B cell (primary cell): ENCODE data around the gene AP4E1. TPM values are rescaled to one million over a fixed set of nuclear protein-coding genes. Genes with fewer than 3 reads are reported as not detected.
"Not testable (repeated sequence)": the region's sequence is repeated elsewhere in the genome, so short reads cannot be mapped to it uniquely, and the experiment has no call there.

ENCODE experiments used
- ATAC-seq: fragments of 200-7000 bp; cut with Tn5 transposase; one replicate; pipeline ENCODE4 v1.10.0; 2021; ENCODE audit warnings: low read depth, mild to moderate bottlenecking, moderate number of reproducible peaks, moderate library complexity
- CTCF ChIA-PET: fragments of 350-600 bp; sonication (Branson Sonifier 250); formaldehyde crosslinking; loops from one replicate; lab custom pipeline; 2021; ENCODE audit warnings: antibody characterized with exemption, inconsistent platforms; lab: Charles Lee
- POLR2A ChIA-PET: fragments of 350-600 bp; sonication (Branson Sonifier 250); formaldehyde crosslinking; loops from one replicate; lab custom pipeline; 2021; ENCODE audit warnings: antibody characterized with exemption; lab: Charles Lee
- DNase-seq: peaks from one replicate; pipeline ENCODE4 v3.0.0; 2013
- H2AFZ ChIP-seq: 2 replicates; pipeline ENCODE4 v1.6.1; 2012; ENCODE audit warnings: mild to moderate bottlenecking, low read depth, low read length; ENCODE audit not compliant: insufficient read depth, poor library complexity, severe bottlenecking
- H3K27ac ChIP-seq, 2 donors: 1 replicate in 1 of 2; 2 replicates in 1 of 2; pipeline ENCODE4 v1.5.1; 2012 to 2013; ENCODE audit warnings: low read length in 2 of 2, mild to moderate bottlenecking in 2 of 2, moderate library complexity in 1 of 2
- H3K27me3 ChIP-seq, 4 experiments: fragments of 200-600 bp in 1 of 4; sonication (generic) in 1 of 4; replicated peaks in 1 of 4; 1 replicate in 2 of 4; 2 replicates in 2 of 4; pipeline versions ENCODE4 v1.6.1 to v1.7.0; 2013 to 2016; ENCODE audit warnings: low read length in 3 of 4, mild to moderate bottlenecking in 2 of 4, mixed read lengths in 1 of 4, moderate library complexity in 1 of 4; ENCODE audit not compliant: insufficient read depth in 4 of 4, control insufficient read depth in 3 of 4; ENCODE audit errors: control extremely low read depth in 1 of 4
- H3K36me3 ChIP-seq, 2 experiments: replicated peaks in 1 of 2; 1 replicate in 1 of 2; 2 replicates in 1 of 2; pipeline versions ENCODE4 v1.6.1 to v1.7.1; 2013; ENCODE audit warnings: low read length in 1 of 2; ENCODE audit not compliant: insufficient read depth in 2 of 2, control insufficient read depth in 1 of 2; ENCODE audit errors: control extremely low read depth in 1 of 2, extremely low read depth in 1 of 2
- H3K4me1 ChIP-seq, 2 donors: fragments of 200-600 bp in 1 of 2; sonication (generic) in 1 of 2; 1 replicate in 1 of 2; 2 replicates in 1 of 2; pipeline versions ENCODE4 v1.5.1 to v1.6.1; 2013 to 2017; ENCODE audit warnings: low read length in 2 of 2; ENCODE audit not compliant: control insufficient read depth in 2 of 2, insufficient read depth in 2 of 2
- H3K4me2 ChIP-seq: replicated peaks from 2 replicates; pipeline ENCODE3; 2012; ENCODE audit warnings: mild to moderate bottlenecking, low read depth, low read length; ENCODE audit not compliant: poor library complexity, severe bottlenecking
- H3K4me3 ChIP-seq, 5 experiments: fragments of 200-600 bp in 1 of 5; sonication (generic) in 1 of 5; 1 replicate in 3 of 5; 2 replicates in 2 of 5; pipeline versions ENCODE4 v1.5.1 to v1.7.0; 2011 to 2016; ENCODE audit warnings: low read length in 4 of 5, mild to moderate bottlenecking in 4 of 5, low read depth in 2 of 5, control low read depth in 1 of 5, moderate library complexity in 1 of 5; ENCODE audit not compliant: insufficient read depth in 1 of 5; ENCODE audit errors: control extremely low read depth in 1 of 5, extremely low read depth in 1 of 5
- H3K79me2 ChIP-seq: fragments of 200-600 bp; sonication (generic); one replicate; pipeline ENCODE4 v1.6.0; 2016; ENCODE audit warnings: low read length; ENCODE audit not compliant: control insufficient read depth, insufficient read depth
- H3K9ac ChIP-seq: fragments of 200-600 bp; sonication (generic); 2 replicates; pipeline ENCODE4 v1.6.1; 2017; ENCODE audit warnings: mild to moderate bottlenecking, low read length, moderate library complexity
- H3K9me3 ChIP-seq, 3 donors: one replicate each; pipeline versions ENCODE4 v1.6.1 to v1.7.1; 2013; ENCODE audit warnings: low read length in 2 of 3; ENCODE audit not compliant: control insufficient read depth in 2 of 3, insufficient read depth in 1 of 3; ENCODE audit errors: control extremely low read depth in 1 of 3
- H4K20me1 ChIP-seq: 2 replicates; pipeline ENCODE4 v1.6.0; 2012; ENCODE audit warnings: mild to moderate bottlenecking, low read length; ENCODE audit not compliant: insufficient read depth, control insufficient read depth, poor library complexity, severe bottlenecking
- H3K27ac Mint-ChIP-seq: one replicate; pipeline ENCODE4 v1.8.0; 2021; ENCODE audit warnings: mixed read lengths
- H3K27me3 Mint-ChIP-seq: one replicate; pipeline ENCODE4 v1.8.0; 2021; ENCODE audit warnings: mixed read lengths
- H3K4me1 Mint-ChIP-seq: one replicate; pipeline ENCODE4 v1.8.0; 2021; ENCODE audit warnings: mixed read lengths
- H3K4me3 Mint-ChIP-seq: one replicate; pipeline ENCODE4 v1.8.0; 2021; ENCODE audit warnings: mixed read lengths
- H3K9me3 Mint-ChIP-seq: one replicate; pipeline ENCODE4 v1.8.0; 2022; ENCODE audit warnings: mixed read lengths; ENCODE audit not compliant: insufficient read depth
- EZH2 ChIP-seq: IDR thresholded peaks from 2 replicates; pipeline ENCODE4 v1.6.1; 2012; ENCODE audit warnings: borderline replicate concordance, low read depth, mild to moderate bottlenecking, moderate library complexity, low read length; ENCODE audit not compliant: insufficient read depth, poor library complexity, severe bottlenecking
- WGBS: methylation state at CpG from one replicate; pipeline ENCODE4 v1.1.5; 2013; ENCODE audit warnings: missing lambda C conversion rate; ENCODE audit not compliant: insufficient coverage; 5-methylcytosine and 5-hydroxymethylcytosine counted together
- intact Hi-C: fragments of 100-400 bp; cut with micrococcal nuclease; formaldehyde crosslinking; loops from one replicate; pipeline ENCODE4 v1.10.0; 2022
- polyA plus RNA-seq: library from polyadenylated mRNA; depleted of rRNA; stranded (reverse); fragments of >200 nt; gene quantifications from 2 replicates; pipeline ENCODE4 v1.2.3, GENCODE V29; 2012
- total RNA-seq, 2 donors: library from RNA; stranded (reverse); fragments of 120-200 nt in 1 of 2; gene quantifications; 1 replicate in 1 of 2; 2 replicates in 1 of 2; pipeline versions ENCODE4 v1.2.3 to v1.2.4, GENCODE V29; 2013 to 2022
- TF ChIP-seq, protein P1 (sequence below): fragments of 200-600 bp; IDR thresholded peaks from one replicate; pipeline ENCODE4 v1.8.0; 2022; ENCODE audit warnings: antibody characterized with exemption, mild to moderate bottlenecking

AP4E1 gene
- total and polyA plus RNA-seq, 2 donors (not counting 1 experiment from before 2014, with no cell fraction given), result 2.8 to 12.0 TPM

DNA sequence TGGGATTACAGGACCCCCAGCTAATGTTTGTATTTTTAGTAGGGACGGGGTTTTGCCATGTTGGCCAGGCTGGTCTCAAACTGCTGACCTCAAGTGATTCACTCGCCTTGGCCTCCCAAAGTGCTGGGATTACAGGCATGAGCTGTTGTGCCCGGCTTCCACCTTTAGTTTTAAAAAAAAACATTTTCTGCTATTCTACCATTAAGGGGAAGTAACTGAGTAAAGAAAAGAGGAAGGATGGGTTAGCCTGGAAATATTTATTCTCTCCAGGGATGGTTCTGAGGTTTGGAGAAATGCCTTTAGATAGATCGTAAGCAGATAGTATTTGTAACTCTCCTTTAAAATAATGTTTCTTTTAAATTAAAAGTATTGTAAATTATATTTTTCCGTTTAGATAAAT is 3.1 kb downstream of the AP4E1 start:
- Histone ChIP-seq H3K27me3 (no peaks in the 10 kb centered on the region), H3K36me3 (peaks cover 0 to 21% of the 10 kb centered on the region in 2 experiments), H3K79me2 (peaks cover 36% of the 10 kb centered on the region), H3K4me3 (no peak overlapping the region), H3K4me2 (peak overlapping the region; percentile 20), H3K9ac (no peak overlapping the region), H4K20me1 (no peaks in the 10 kb centered on the region), H3K4me1 (peaks cover 12 to 29% of the 10 kb centered on the region in 2 donors), H3K9me3 (no peaks in the 10 kb centered on the region), H3K27ac (no peak overlapping the region), H2AFZ (no peak overlapping the region)
- H3K4me3 Mint-ChIP-seq, result no peak overlapping the region
- WGBS, result 80% methylated on average over 1 of the region's 5 CpGs
- H3K9me3 Mint-ChIP-seq, result no peaks in the 10 kb centered on the region
- ATAC-seq (no peak), DNase-seq (peak; percentile 30)
- intact Hi-C loops, result no loop called here
- H3K4me1 Mint-ChIP-seq, result peaks cover 31% of the 10 kb centered on the region
- CTCF ChIA-PET, result interaction anchor here (0.7 kb wide), 1 partner anchor 235 kb away, joined by 3 read pairs; no protein-coding TSS in a partner anchor
- no peaks in the 10 kb centered on the region for H3K27me3 Mint-ChIP-seq
- peak overlapping the region; percentile 61 for H3K27ac Mint-ChIP-seq
- TF ChIP-seq, protein P1, sequence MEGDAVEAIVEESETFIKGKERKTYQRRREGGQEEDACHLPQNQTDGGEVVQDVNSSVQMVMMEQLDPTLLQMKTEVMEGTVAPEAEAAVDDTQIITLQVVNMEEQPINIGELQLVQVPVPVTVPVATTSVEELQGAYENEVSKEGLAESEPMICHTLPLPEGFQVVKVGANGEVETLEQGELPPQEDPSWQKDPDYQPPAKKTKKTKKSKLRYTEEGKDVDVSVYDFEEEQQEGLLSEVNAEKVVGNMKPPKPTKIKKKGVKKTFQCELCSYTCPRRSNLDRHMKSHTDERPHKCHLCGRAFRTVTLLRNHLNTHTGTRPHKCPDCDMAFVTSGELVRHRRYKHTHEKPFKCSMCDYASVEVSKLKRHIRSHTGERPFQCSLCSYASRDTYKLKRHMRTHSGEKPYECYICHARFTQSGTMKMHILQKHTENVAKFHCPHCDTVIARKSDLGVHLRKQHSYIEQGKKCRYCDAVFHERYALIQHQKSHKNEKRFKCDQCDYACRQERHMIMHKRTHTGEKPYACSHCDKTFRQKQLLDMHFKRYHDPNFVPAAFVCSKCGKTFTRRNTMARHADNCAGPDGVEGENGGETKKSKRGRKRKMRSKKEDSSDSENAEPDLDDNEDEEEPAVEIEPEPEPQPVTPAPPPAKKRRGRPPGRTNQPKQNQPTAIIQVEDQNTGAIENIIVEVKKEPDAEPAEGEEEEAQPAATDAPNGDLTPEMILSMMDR, result no peak
- no peak for TF ChIP-seq EZH2
- POLR2A ChIA-PET, result interaction anchor here (0.6 kb wide), 1 partner anchor 91 kb away, joined by 3 read pairs; no protein-coding TSS in a partner anchor

GRCh38 chr15:50916400-50916799 is 7.9 kb downstream of the AP4E1 start:
- ATAC-seq (no peak), DNase-seq (no peak)
- Histone ChIP-seq H3K4me3 (no peak overlapping the region), H2AFZ (no peak overlapping the region), H3K36me3 (peaks cover under 1 to 41% of the 10 kb centered on the region in 2 experiments), H3K9me3 (no peaks in the 10 kb centered on the region), H3K27me3 (no peaks in the 10 kb centered on the region), H3K4me2 (no peak overlapping the region), H4K20me1 (no peaks in the 10 kb centered on the region), H3K27ac (no peak overlapping the region), H3K9ac (no peak overlapping the region), H3K79me2 (peaks cover 19% of the 10 kb centered on the region), H3K4me1 (peaks cover 8% of the 10 kb centered on the region in 2 donors)
- POLR2A ChIA-PET, result no interaction called here
- no peak for TF ChIP-seq EZH2
- TF ChIP-seq, protein P1, result no peak
- Mint-ChIP-seq H3K4me1 (peaks cover 8% of the 10 kb centered on the region), H3K27me3 (no peaks in the 10 kb centered on the region), H3K4me3 (no peak overlapping the region), H3K27ac (no peak overlapping the region), H3K9me3 (no peaks in the 10 kb centered on the region)
- CTCF ChIA-PET, result no interaction called here
- intact Hi-C loops, result no loop called here
- no CpG with 5 or more reads among the region's 4 CpGs for WGBS

- H3K4me2 ChIP-seq, H3K4me1 Mint-ChIP-seq, H3K27me3 ChIP-seq, H3K4me3 ChIP-seq, H3K9ac ChIP-seq, H2AFZ ChIP-seq, ATAC-seq, H3K27ac ChIP-seq, H3K27me3 Mint-ChIP-seq, H4K20me1 ChIP-seq, H3K9me3 Mint-ChIP-seq, POLR2A ChIA-PET, DNase-seq, H3K27ac Mint-ChIP-seq, H3K4me1 ChIP-seq, CTCF ChIA-PET, H3K9me3 ChIP-seq, H3K79me2 ChIP-seq, intact Hi-C loops, H3K4me3 Mint-ChIP-seq: not testable (repeated sequence)
- peaks cover 6 to 42% of the 10 kb centered on the region in 2 experiments for H3K36me3 ChIP-seq
- 100% methylated on average over 1 of the region's 4 CpGs for WGBS
These were observed 10.9 kb downstream of the AP4E1 start for GRCh38 chr15:50919359-50919758.
